Activated naive CD4-positive, alpha-beta T cell (primary cell): ENCODE results near the gene PJVK.

Experiments used
- DNase-seq, 4 experiments: peaks; one replicate each; lab custom pipeline; 2025; lab: John Stamatoyannopoulos, UW

PJVK gene

GRCh38 chr2:178480227-178481181, 29.3 kb downstream of the PJVK start, which contains the start of gene PLEKHA3:
Gene PLEKHA3, plus strand, starts transcription at chr2:178480457. Its CDS starts 413 bp downstream, at chr2:178480870.
- DNase-seq, result peak; percentile 8 to 37 (median 31)

DNA sequence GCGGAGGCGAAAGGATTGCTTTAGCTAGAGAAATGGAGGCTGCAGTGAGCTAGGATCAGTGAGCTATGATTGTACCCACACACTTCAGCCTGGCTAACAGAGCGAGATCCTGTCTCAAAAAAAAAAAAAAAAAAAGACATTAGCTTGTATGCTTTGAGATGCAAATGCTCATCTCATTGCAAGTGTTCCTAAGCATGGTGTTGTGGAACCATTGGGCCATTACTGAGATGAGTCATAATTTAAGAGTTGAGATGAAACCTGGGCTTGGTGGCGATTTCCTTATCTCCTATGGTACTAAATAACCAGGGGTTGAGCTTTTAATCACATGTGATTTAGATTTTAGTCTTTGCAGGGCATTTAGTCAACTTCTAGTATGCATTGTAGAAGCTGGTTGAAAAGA, 31.3 kb downstream of the PJVK start:
- no peak for DNase-seq

DNA sequence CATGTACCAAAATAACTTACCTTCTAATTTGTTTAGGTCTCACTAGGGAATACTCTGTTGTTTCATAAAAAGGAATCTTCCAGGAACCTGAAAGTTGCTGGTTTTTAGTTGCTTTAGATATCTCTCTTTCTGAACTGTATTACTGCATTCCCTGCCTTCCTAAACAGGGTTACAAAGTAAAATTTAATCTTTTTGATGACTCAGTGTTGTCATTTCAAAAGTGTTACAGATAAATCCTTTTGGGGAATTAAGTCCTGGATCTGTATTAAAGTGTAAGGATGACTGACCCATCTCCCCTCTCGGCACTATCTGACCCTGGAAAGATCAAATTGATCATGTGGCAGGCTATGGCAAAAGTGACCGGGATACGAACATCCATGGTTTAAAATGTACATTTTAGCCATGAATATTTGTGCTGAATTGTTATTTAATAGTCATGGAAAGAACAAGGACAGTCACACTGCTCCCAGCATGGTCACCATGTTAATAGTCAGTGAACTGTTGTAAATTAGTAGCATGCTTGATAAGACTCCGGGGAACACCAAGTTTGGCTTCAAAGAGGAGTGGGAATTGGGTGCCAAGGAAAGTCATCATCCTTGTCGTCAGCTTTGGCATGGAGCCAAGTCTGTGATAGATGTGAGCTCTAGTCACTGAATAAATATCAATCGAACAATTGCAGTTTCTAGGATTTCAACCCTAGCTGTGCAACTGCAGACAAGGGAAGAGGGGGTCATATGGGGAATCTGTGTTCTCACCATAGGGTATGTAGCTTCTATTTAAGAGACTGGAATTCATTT, 33.3 kb downstream of the PJVK start:
- DNase-seq, result no peak

DNA sequence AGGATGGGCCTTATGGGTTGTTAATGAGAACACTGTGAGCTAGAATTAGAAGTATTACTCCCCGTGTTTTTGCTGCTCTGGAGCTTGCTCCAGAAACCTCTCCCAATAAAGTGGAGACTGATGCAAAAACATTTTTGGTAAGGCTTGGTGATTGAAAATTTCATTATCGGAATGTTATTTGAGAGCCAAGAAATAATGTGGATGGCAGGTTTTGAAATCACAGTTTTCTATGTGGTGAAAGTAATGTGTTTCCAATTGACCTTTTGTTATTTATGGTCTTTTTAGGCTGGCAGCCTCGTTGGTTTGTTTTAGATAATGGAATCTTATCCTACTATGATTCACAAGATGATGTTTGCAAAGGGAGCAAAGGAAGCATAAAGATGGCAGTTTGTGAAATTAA, 34.2 kb downstream of the PJVK start:
- no peak for DNase-seq

- no peak for DNase-seq
Observed at GRCh38 chr2:178491612-178492011, 40.4 kb downstream of the PJVK start.

- no peak for DNase-seq
Observed at GRCh38 chr2:178496049-178496448, 44.9 kb downstream of the PJVK start.

DNA sequence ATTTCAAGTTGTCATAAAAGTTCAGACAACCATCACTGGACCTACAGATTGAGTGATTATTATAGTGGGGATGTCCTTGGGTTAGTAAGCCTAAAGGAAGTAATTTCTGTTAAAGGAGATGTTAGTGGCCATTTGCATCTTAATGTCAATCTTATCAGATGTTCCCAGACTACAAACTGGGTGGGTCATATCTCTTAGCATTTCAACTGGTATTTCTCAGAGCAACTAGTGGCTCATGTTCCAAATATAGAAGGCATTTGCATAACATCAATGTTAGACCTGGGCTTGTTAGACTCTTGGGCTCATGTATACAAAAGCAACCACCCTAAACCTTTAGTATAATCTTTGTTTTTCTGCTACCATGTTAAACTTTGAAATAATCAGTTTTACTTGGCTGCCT, 47.0 kb downstream of the PJVK start:
- DNase-seq, result no peak

DNA sequence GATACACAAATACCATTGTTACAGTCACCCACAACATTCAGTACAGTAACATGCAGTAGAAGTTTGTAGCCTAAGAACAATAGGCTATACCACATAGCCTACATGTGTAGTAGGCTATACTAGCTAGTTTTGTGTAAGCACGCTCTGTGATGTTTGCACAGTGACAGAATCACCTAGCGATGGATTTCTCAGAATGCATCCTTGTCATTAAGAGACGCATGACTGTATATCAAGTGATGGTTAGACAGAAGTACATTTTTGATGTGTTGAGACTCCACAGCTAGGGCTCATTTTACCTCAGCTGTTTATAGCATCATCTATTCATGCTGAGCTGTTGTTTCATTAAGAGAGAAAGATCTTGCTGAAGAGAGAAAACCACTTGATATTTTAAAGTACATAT, 48.5 kb downstream of the PJVK start:
- DNase-seq, result no peak

- DNase-seq, result no peak
Observed at GRCh38 chr2:178502751-178503150, 51.6 kb downstream of the PJVK start.

GRCh38 chr2:178506101-178506500, 54.9 kb downstream of the PJVK start:
- no peak for DNase-seq

GRCh38 chr2:178506524-178506923, 55.3 kb downstream of the PJVK start:
- DNase-seq, result no peak

DNA sequence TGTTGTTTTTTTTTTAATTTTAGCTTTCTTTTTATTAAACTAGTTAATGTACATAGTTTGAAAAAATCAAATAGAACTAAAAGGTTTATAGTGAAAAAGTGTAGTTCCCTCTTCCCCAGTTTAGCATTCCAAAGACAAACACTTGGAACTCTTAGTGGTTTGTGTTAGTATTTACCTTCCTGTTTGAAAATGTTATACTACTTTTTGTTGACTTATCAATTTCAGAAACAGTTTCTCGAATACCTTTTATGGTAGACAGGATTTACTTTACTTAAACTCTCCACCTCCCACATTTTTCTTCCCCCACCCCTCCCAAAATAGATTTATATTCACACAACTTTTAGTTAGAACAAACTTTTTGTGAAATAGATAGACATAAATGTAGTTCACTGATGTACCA, 55.8 kb downstream of the PJVK start:
- DNase-seq, result no peak

GRCh38 chr2:178508646-178509045, 57.5 kb downstream of the PJVK start:
- DNase-seq, result no peak

GRCh38 chr2:178510384-178510783, 59.2 kb downstream of the PJVK start:
- no peak for DNase-seq
